HG02588 (cell line): ENCODE data around the gene ATF1.
"Not testable (repeated sequence)": the region's sequence is repeated elsewhere in the genome, so short reads cannot be mapped to it uniquely, and the experiment has no call there.

Source experiments
- ATAC-seq: cut with Tn5 transposase; IDR thresholded peaks from one replicate; pipeline ENCODE4 v1.9.1; 2021; ENCODE audit warnings: mild to moderate bottlenecking, moderate library complexity; ENCODE audit not compliant: unreplicated experiment

The ATF1 gene

DNA sequence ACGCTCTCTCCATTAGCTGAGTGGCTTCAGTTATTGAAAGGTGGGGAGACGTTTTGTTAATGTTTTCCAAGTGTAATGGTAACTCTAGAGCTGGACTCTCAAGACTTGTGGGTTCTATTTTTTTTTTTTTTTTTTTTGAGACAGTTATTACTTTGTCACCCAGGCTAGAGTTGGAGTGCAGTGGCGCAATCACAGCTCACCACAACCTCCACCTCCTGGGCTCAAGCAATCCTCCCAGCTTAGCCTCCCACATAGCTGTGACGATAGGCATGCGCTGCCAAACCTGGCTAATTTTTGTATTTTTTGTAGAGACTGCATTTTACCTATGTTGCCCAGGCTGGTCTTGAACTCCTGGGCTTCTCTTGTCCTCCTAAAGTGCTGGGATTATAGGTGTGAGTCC is 26.2 kb downstream of the ATF1 start:
- ATAC-seq = no peak

DNA sequence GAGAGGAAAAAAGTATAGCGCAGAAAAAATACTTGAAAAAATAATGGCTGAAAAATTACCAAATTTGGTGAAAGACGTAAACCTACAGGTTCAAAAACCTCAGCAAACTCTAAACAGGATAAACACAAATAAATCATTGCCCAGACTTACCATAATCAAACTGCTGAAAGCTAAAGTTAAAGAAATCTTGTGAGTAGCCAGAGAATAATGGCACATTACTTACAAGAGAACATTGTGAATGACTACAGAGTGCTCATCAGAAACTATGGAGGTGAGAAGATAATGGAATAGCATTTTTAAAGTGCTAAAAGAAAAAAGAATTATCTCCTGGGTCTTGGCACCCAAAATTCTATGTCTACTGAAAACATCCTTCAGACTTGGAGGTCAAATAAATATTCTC is 36.0 kb downstream of the ATF1 start:
- no peak for ATAC-seq

- ATAC-seq = no peak
Observed at GRCh38 chr12:50803230-50803875, 39.5 kb downstream of the ATF1 start.

DNA sequence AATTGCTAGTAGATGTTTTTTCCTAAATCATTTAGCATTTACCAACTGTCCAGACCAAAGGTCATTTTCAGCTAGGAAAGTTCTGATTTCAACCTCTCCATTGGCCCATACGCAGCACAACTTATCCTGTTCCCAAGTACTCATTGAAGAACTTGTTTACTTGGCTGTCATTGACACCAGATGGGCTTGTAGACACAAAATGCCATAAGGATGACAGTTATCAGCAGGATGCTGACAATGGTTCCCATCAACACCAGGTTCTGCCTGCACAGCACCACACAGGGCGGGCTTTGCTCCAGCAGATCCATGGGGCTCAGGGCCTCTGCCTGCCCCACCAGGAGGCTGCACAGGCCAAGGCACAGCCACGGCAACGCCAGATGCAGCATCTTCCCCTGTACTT is 42.3 kb downstream of the ATF1 start:
- no peak for ATAC-seq

- ATAC-seq = not testable (repeated sequence)
Observed at GRCh38 chr12:50809131-50809530, 45.2 kb downstream of the ATF1 start.

DNA sequence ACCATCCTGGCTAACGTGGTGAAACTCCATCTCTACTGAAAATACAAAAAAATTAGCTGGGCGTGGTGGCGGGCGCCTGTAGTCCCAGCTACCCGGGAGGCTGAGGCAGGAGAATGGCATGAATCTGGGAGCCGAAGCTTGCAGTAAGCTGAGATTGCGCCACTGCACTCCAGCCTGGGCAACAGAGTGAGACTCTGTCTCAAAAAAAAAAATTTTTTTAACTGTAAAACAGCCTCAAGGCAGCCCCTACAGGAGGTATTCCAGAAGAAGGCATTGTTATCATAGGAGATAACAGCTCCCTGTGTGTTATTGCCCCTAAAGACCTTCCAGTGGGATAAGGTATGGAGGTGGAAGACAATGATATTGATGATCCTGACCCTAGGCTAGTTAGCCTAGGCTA is 51.0 kb downstream of the ATF1 start:
- not testable (repeated sequence) for ATAC-seq

GRCh38 chr12:50820177-50820576 is 56.3 kb downstream of the ATF1 start:
- no peak for ATAC-seq

DNA sequence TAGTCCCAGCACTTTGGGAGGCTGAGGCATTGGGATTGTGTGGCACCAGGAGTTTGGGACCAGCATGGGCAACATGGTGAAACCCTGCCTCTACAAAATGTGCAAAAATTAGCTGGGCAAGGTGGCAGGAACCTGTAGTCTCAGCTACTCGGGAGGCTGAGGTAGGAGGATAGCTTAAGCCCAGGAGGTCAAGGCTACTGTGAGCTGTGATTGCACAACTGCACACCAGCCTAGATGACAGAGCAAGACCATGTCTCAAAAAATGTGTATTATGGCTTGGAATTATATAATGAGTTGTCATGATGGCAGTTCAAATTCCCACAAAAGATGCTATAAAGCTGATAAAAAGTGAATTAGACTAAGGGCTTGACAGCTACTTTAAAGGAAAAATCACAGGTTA is 58.2 kb downstream of the ATF1 start:
- ATAC-seq = no peak

- ATAC-seq = not testable (repeated sequence)
Observed at GRCh38 chr12:50823724-50824123, 59.8 kb downstream of the ATF1 start.

DNA sequence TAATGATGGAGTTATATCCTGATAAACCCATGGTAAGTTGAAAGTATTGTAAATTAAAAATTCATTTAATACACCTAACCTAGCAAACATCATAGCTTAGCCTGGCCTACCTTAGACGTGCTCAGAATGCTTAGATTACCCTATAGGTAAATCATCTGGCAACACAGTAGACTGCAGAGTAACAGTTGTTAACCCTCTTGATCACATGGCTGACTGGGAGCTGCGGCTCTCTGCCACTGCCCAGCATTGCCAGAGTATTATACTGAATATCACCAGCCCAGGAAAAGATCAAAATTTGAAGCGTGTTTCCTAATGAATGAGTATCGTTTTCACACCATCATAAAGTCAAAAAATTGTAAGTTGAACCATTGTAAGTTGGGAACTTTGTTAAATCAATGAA is 61.0 kb downstream of the ATF1 start:
- no peak for ATAC-seq

DNA sequence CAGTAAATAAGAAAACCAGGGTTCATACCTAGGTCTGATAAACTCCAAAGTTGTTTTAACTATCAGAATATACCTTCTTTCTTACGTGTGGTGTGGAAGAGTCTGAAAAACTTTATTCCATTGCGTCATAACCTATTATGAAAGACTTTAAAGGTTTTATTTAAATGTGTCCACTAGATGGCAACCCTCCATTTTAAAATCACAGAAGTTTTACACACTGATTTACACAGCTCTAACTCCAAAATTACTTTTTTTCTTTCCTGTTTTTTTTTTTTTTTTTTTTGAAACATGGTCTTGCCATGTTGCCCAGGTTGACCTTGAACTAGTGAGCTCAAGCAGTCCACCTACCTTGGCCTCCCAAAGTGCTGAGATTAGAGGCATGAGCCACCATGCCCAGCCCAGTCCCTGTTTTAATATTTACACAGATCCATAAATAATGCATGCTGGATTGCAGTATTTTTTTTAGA is 61.5 kb downstream of the ATF1 start:
- ATAC-seq = no peak

- ATAC-seq = no peak
Observed at GRCh38 chr12:50828121-50828520, 64.2 kb downstream of the ATF1 start.

GRCh38 chr12:50828886-50829285 is 65.0 kb downstream of the ATF1 start:
- ATAC-seq = no peak

DNA sequence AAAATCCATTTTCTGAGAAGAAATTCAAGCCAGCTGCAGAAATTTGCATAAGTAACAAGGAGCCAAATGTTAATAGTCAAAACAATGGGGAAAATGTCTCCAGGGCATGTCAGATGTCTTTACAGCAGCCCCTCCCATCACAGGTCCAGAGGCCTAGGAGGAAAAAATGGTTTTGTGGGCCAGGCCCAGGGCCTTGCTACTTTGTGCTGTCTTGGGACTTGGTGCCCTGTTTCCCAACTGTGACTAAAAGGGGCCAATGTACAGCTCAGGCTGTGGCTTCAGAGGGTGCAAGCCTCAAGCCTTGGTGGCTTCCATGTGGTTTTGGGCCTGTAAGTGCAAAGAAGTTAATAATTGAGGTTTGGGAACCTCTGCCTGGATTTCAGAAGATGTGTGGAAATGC is 69.9 kb downstream of the ATF1 start:
- not testable (repeated sequence) for ATAC-seq

DNA sequence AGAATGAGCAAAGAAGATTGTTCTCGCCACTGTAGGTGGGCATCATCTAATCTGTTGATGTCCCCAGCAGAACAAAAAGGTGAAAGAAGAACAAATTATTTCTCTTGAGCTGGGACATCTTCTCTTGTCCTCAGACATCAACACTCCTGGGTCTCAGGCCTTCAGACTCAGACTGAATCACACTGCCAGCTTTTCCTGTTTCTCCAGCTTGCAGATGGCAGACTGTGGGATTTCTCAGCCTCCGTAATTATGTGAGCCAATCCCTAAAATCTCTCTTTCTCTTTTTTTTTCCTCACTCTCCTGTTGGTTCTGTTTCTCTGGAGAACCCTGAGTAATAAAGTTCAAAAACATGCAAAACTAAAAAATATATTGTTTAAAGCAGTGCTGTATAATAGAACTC is 75.1 kb downstream of the ATF1 start:
- no peak for ATAC-seq

- no peak for ATAC-seq
Observed at GRCh38 chr12:50840809-50841487, 77.0 kb downstream of the ATF1 start.

GRCh38 chr12:50841716-50842531 is 78.0 kb downstream of the ATF1 start:
- ATAC-seq = no peak

DNA sequence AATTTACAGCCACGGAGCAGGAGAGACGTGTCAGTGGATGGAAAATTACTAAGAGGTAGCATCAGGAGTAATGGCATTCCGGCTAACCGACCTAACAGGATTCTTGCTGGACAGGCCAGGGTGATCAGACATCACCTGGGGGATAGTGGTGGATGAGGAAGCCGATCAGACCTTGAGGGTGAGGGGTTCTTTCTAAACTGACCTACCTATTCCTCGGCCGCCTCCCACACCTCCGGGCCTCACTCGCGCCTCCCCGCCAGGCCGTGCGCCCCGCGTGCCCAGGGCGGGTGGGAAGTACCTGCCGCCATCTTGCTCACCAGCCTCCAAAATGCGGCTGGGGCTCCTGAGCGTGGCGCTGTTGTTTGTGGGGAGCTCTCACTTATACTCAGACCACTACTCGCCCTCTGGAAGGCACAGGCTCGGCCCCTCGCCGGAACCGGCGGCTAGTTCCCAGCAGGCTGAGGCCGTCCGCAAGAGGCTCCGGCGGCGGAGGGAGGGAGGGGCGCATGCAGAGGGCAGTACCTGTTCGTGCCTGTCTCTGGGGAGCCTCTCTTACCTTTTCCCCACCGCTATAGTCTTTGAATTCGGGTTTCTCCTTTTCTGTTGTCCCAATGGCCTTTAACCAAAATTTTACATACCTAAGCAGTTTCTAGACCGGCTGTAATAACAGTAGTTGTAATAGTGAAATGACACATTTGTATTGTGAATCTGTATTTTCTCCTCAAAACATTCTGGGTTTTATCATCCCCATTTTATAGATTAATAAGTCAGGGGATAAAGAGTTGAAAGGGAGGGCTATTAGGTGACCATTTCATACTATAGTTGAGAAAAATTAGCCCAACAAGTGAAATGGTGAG is 79.0 kb downstream of the ATF1 start, which contains the start of gene TMPRSS12:
Gene TMPRSS12 (plus strand): TSS at position 290 of the 857 bp plus-strand sequence. CDS start 39 bp downstream, at position 329.
- ATAC-seq = no peak

DNA sequence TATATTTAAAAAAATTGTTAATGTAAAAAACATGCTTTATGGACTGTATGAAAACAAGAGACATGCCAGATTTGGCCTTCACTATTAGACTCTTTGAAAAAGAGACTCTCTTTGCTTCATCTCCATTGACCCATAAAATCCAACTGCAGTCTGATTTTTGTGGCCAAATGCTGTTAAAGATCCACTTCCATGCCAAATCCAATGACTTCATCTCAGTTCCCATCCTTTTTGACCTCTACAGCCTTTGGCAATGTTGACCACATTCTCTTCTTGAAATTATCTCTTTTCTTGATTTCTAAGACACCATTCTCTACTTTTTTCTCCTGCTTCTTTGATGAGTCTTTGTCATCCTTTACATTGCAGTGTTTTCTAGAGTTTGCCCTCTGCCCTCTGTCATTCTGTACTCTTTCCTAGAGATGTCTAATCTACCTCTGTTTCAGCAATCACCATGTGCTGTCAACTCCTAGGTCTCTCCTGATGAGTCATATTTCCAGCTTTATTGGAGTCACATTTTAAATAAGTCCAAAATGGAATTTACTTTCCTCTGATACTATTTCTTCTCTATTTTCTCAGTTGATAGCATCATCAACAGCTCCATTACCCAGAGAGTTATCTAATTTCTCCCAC is 81.2 kb downstream of the ATF1 start:
- ATAC-seq = no peak

GRCh38 chr12:50848963-50849362 is 85.1 kb downstream of the ATF1 start:
- no peak for ATAC-seq
